ENCODE measurements around the gene PON3. TPM values are rescaled to one million over a fixed set of nuclear protein-coding genes. Genes with fewer than 3 reads are reported as not detected.

The PON3 gene
- total RNA-seq, 1 experiment from 2014 or later = not detected

- Histone ChIP-seq H3T11ph (ENCODE audit: low read length) (no peak overlapping the region), H2BK12ac (ENCODE audit: insufficient read length, low read depth, low read length) (no peak overlapping the region), H2BK120ac (ENCODE audit: low read depth, low read length, poor library complexity, severe bottlenecking) (no peak overlapping the region), H3K9ac (ENCODE audit: extremely low read depth, insufficient read length, low read length) (no peak overlapping the region), H3K4me1 (ENCODE audit: insufficient read depth, low read length) (no peaks in the 10 kb centered on the region), H4K91ac (ENCODE audit: insufficient read length, low read depth, low read length) (no peak overlapping the region), H4K5ac (ENCODE audit: insufficient read length, low read depth, low read length) (no peak overlapping the region), H3K27me3 (ENCODE audit: insufficient read depth, low read length) (no peaks in the 10 kb centered on the region), H4K20me1 (ENCODE audit: control insufficient read depth, insufficient read depth, insufficient read length) (no peaks in the 10 kb centered on the region), H2BK5ac (ENCODE audit: insufficient read length, low read length) (no peak overlapping the region), H3K23ac (ENCODE audit: insufficient read length, low read depth, low read length) (no peak overlapping the region), H4K8ac (replicated peaks; ENCODE audit: insufficient read length, low read depth, low read length) (no peak overlapping the region), H3K4ac (ENCODE audit: low read depth, low read length) (no peak overlapping the region), H2AFZ (ENCODE audit: low read length) (no peak overlapping the region), H2BK20ac (ENCODE audit: low read depth, low read length, poor library complexity, severe bottlenecking) (no peak overlapping the region), H2BK15ac (ENCODE audit: low read depth, low read length) (no peak overlapping the region), H3K14ac (ENCODE audit: insufficient read depth, low read length) (no peak overlapping the region), H3K79me1 (ENCODE audit: insufficient read depth, low read depth, low read length, poor library complexity, severe bottlenecking) (no peaks in the 10 kb centered on the region), H3K56ac (ENCODE audit: insufficient read length, low read depth, low read length) (no peak overlapping the region), H3K9me3 (ENCODE audit: control insufficient read depth, low read depth, low read length) (no peaks in the 10 kb centered on the region), H3K18ac (ENCODE audit: insufficient read length, low read depth, low read length) (no peak overlapping the region), H3K23me2 (ENCODE audit: insufficient read length, low read depth, low read length, poor library complexity, severe bottlenecking) (no peaks in the 10 kb centered on the region), H3K27ac (ENCODE audit: insufficient read length, low read depth, low read length) (no peak overlapping the region), H3K79me2 (ENCODE audit: insufficient read depth, low read length) (no peaks in the 10 kb centered on the region), H3K4me2 (ENCODE audit: insufficient read depth, insufficient read length, low read length) (no peak overlapping the region), H2AK5ac (ENCODE audit: insufficient read length, low read length) (no peak overlapping the region)
- Mint-ChIP-seq H3K9me3 (no peaks in the 10 kb centered on the region), H3K27ac (no peak overlapping the region), H3K4me3 (no peak overlapping the region), H3K36me3 (ENCODE audit: insufficient read depth in 1 of 3, low read depth in 3 of 3) (no peaks in the 10 kb centered on the region), H3K4me1 (peaks cover 2 to 4% of the 10 kb centered on the region in 2 experiments; a peak in 1 of 4 replicates), H3K27me3 (ENCODE audit: low read depth) (no peaks in the 10 kb centered on the region)
- no peak for DNase-seq
- WGBS (ENCODE audit: extremely low coverage, insufficient read length, low lambda C conversion rate) = no CpG with 5 or more reads among the region's 4 CpGs
- TF ChIP-seq CTCF (conservative IDR thresholded peaks at IDR 0.05) = no peak
Measured at GRCh38 chr7:95398155-95398940, 2.2 kb upstream of the PON3 start.
